GM18502 (cell line): Measurements from ENCODE around the gene FHIP2A.
"Not testable (repeated sequence)": the region's sequence is repeated elsewhere in the genome, so short reads cannot be mapped to it uniquely, and the experiment has no call there.

Experiments used
- ATAC-seq: cut with Tn5 transposase; IDR thresholded peaks from one replicate; pipeline ENCODE4 v1.9.1; 2021; ENCODE audit warnings: mild to moderate bottlenecking; ENCODE audit not compliant: unreplicated experiment, poor library complexity

Gene FHIP2A, protein sequence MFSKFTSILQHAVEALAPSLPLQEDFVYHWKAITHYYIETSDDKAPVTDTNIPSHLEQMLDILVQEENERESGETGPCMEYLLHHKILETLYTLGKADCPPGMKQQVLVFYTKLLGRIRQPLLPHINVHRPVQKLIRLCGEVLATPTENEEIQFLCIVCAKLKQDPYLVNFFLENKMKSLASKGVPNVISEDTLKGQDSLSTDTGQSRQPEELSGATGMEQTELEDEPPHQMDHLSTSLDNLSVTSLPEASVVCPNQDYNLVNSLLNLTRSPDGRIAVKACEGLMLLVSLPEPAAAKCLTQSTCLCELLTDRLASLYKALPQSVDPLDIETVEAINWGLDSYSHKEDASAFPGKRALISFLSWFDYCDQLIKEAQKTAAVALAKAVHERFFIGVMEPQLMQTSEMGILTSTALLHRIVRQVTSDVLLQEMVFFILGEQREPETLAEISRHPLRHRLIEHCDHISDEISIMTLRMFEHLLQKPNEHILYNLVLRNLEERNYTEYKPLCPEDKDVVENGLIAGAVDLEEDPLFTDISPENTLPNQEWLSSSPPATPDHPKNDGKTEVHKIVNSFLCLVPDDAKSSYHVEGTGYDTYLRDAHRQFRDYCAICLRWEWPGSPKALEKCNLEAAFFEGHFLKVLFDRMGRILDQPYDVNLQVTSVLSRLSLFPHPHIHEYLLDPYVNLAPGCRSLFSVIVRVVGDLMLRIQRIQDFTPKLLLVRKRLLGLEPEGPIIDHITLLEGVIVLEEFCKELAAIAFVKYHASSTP

DNA sequence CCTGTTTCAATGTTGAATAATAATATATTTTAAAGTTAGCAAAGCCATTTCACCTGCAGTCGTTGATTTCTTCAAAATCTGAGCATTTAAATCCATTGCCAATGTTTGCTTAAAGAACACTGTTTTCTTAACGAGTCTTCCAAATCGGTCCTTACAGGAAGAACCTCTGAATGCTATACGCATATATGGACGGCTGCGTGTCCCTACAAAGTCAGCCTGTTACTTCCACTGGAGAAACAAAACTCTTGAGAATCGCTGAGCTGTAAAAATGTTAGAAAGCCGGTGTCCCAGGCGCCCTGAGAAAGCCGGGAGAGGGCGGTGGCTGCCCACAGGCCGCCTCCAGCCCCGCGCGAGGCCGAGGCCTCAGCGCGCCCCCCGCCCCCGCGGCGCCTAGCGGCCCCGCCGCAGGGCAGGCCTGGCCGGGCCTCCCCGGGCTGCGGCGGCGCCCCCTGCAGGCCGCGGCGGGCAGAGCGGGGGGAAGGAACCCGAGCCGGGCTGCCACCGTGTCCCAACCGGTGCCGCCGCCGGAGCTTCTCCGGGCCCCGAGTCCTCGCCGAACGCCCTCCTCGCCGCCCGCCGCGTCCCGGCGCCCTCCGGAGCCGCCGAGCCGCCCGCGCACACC lies at the start of gene FHIP2A:
TSS of gene FHIP2A (plus strand) at position 488 of the 622 bp plus-strand sequence. CDS start 299 bp downstream, outside the sequence.
- peak; percentile 74 for ATAC-seq

DNA sequence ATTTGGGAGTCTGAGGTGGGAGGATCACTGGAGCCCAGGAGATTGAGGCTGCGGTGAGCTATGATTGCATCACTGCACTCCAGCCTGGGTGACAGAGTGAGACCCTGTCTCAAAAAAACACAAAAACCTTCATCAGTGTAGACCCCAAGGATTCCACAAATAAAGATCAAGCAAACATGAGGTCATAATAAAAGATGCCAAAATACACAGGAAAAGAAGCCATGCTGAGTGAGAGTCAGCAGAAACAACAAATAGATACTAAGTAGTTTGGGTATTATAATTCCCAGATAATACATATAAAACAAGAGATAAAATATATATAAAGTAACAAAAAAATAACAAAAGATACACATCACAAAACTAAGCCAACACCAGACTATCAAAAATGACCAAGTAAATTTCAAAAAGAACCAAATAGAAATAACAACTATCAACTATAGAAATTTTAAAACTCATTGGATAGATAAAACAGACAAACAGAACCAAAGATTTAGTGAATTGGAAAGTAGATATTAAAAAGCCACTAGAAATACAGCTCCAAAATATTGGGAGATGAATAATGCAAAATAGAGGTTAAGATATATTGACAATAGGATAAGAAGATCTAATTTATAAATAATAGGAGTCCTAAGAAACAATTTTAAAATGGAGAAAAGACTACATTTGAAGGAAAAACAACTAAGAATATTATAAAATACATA lies 48.9 kb upstream of the FHIP2A start:
- ATAC-seq = no peak

DNA sequence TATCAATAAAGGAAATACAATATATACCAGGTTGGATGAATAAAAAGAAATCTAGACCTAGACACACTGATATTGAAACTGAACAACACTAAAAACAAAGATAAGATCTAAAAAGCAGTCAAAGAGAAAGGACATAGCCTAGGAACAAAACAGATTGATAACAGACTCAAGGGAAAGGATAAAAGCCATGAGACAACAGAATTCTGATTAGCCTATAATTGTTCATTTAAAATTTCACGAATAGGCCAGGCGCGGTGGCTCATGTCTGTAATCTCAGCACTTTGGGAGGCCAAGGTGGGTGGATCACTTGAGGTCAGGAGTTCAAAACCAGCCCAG lies 48.4 kb upstream of the FHIP2A start:
- ATAC-seq = no peak

DNA sequence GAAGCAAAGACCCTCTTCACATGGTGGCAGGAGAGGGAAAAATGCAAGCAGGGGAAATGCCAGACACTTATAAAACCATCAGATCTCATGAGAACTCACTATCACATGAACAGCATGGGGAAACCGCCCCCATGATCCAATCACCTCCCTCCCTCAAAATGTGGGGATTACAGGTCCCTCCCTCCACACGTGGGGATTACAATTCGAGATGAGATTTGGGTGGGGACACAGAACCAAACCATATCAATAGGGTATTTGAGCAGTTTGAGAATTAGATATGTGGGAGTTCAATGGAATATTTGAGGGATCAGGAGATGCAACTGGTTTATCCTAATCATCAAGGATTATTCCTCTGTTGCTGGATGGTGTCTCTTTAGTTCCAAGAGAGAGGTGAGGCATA lies 46.5 kb upstream of the FHIP2A start:
- ATAC-seq = not testable (repeated sequence)

DNA sequence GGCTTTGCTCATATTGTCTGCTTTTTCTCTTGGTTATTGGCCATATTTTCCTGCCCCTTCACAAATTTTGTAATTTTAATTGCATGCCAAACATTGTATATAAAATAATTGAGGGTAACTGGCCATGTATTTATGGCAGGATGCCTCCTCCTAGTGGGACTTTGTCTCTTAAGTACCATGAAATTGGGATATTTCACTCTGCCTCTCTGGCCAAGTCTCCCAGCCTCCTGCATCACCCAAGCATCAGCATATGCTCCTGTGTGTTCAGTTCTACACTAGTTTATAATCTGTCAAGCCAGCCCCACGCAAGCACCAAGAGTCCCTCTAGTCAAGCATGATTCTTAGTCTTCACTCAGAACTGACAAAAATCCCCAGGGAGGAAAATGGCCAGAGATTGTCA lies 44.2 kb upstream of the FHIP2A start:
- ATAC-seq = no peak

DNA sequence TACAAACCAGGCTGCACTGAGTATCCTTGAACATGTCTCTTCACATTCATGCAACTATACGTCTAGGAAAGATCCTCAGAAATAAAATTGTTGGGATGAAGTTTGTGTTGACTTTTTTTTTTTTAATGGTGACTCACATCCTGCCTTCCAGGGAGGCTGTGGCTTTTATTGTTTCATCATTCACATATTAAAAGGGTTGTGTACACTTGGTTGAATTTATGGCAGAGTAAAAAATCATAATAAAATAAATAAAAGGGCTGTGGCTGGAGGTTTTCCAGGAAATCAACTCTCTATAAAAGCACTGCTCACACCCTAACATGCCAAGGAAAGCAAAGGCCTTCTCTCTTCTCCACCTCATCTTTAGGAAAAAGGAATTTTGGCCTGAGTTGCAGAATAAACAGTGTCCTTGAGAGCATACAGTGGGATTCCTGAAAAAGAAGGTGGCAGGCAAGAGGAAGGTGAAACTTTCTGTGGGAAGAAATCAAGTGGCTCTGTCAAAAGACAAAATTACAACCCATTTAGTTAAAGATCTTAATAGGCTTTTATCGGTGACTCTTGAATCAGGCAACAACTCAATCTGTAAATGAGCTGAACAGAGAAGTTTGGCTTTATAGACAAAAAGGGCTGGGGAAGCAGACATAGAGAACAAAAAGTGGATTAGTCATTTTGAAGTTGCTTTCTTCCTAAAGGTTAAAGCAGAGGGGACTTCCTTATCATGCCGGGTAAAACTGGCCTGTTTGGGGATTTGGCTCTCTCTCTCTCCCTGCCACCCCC lies 41.6 kb upstream of the FHIP2A start:
- ATAC-seq = no peak

DNA sequence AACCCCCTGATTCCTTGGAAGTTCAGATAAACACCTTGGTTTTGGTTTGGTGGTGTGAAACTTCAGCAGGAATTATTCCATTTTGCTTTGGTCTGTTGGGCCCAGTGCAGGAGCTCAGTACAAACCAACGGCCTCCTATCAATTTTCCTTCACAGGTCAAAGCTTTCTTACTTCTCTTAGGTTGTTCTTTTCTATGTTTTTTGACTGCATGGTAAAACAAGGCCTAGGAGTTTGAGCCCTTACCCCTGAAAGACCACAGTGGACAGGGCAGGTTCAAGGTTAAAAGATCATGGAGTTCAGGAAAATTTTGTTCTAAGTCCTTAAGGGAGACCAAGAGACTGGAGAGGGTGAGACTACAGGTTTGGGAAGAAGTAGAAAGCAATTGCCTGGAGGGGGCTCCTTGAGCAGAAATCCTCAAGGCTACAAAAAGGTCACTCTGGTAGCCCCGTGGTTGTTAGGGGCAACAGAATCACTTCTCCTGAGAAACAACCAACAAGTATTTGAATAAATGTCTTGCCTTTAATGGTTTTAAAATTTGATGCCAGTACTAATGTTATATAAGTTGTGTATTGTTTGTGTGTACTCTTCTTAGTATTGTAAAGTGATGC lies 40.9 kb upstream of the FHIP2A start:
- ATAC-seq = no peak

DNA sequence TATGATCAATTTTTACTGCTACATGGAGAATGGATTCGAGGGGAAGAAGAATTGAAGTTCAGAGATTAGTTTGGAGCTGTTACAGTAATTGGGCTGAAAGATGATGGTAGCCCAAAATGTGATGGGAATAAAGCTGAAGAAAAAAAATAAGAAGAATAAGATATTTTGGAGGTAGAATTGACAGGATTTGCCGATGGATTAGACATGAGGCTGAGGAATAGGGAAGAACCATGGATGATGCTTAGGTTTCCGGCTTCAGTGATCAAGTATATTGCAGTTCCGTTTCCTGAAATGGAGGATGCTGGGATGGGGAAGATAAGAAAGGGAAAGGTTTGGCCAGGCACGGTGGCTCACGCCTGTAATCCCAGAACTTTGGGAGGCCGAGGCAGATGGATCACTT lies 38.9 kb upstream of the FHIP2A start:
- ATAC-seq = no peak

DNA sequence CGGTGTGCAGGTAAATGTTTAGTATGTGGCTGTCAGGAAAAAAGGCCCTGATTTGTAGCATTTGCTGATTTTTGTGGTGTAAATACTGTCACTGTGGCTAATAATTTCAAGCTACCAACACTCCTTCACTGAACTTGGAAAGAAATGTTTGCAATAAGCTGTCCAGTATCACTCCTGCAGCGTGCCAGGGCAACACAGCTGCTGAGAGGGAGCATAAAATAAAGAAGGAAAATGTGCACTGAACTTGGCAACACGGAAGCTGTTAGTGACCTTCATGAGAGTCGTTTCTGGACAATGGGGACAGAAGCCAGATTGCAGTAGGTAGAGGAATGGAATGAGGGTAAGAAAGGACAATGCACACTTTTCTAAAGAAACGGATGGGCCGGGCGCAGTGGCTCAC lies 37.9 kb upstream of the FHIP2A start:
- ATAC-seq = no peak

DNA sequence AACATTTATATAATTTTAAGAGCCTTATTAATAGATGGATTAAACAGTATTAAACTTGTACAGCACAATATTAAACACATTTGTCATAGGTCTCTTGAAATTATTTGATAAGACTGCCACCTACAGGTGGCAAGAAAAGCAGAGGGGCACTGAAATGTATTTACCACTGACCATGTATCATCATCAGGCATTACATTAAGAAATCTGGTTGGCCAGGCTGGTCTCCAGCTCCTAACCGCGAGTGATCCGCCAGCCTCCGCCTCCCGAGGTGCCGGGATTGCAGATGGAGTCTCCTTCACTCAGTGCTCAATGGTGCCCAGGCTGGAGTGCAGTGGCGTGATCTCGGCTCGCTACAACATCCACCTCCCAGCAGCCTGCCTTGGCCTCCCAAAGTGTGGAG lies 35.1 kb upstream of the FHIP2A start:
- ATAC-seq = peak; percentile 71

DNA sequence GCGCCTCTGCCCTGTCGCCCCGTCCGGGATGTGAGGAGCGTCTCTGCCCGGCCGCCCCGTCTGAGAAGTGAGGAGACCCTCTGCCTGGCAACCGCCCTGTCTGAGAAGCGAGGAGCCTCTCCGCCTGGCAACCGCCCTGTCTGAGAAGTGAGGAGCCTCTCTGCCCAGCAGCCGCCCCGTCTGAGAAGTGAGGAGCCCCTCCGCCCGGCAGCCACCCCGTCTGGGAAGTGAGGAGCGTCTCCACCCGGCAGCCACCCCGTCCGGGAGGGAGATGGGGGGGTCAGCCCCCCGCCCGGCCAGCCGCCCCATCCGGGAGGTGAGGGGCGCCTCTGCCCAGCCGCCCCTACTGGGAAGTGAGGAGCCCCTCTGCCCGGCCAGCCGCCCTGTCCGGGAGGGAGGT lies 34.4 kb upstream of the FHIP2A start:
- ATAC-seq = not testable (repeated sequence)

DNA sequence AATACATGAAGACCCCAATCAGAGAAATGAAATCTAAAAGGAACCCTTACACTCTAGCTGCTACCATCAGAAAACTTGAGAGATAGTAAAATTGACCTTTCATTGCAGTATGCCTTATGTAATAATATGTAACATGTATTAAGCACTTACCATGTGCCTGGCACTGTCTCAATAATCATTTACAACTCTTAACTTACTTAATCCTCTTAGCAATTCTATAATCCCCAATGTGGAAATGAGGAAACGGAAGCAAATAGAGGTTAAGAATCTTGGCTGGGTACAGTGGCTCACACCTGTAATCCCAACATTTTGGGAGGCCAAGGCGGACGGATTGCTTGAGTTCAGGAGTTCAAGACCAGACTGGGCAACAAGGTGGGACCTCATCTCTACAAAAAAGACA lies 29.8 kb upstream of the FHIP2A start:
- no peak for ATAC-seq

DNA sequence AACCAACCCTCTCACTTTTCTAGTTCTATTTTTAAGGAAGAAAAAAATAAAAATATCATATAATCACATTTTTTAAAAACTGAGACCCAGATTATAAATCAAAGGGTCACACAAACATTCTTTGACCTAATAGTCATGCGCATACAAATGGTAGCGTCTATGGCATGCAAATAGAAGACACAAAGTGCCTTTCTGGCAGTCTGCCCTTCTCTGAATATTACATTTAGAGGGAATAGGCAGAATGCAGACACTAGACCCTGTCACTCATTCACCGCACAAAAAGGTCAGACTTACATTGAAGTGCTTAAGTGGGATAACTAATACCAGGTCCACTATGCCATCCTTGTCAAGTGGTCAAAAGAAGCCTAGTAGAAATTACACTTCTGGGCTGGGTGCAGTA lies 26.5 kb upstream of the FHIP2A start:
- ATAC-seq = no peak

DNA sequence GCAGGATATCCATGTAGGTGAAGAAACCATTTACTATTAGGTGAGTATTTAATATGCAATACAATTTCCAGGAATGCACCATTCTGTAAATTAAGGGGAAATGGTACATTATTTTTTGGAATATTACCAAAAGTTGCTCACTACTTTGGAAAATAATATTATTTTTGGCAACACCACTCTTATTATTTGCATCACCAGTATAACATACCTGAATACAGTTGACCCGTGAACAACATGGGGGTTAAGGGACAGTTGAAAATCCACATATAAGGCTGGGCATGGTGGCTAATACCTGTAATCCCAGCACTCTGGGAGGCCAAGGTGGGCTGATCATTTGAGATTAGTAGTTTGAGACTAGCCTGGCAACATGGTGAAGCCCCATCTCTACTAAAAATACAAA lies 21.2 kb upstream of the FHIP2A start:
- ATAC-seq = no peak

DNA sequence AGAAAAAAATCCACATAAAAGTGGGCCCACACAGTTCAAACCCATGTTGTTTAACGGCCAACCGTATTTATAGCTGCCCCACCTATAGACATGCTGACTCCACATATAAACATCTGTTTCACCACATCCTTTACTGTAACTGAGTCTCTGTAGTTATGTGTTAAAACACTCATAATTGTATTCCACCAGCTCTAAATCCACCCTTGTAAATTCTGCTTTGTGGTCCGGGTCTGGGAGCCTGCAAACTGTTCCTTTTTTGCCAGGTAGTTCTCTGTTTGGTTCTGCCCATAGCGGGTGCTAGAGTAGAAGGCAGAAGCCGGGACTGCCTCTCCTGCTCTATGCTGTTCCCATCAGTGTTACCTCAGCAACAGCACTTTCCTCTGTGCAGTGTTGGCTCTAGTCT lies 20.2 kb upstream of the FHIP2A start:
- ATAC-seq = peak; percentile 82

DNA sequence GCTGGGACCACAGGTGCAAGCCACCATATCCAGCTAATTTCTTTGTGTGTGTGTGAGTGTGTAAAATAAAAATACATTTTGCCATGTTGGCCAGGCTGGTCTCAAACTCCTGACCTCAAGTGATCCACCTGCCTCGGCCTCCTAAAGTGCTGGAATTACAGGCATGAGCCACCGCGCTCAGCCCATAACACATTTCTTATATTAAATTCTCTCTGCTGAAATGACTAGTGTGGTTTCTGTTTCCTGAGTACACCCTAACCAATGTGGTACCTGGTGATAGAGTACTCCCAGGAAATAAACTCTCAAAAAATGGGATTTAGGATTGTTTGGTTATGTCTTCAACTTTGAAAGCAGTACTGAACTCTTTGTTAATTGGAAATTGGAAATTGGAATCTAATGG lies 19.4 kb upstream of the FHIP2A start:
- ATAC-seq = no peak

DNA sequence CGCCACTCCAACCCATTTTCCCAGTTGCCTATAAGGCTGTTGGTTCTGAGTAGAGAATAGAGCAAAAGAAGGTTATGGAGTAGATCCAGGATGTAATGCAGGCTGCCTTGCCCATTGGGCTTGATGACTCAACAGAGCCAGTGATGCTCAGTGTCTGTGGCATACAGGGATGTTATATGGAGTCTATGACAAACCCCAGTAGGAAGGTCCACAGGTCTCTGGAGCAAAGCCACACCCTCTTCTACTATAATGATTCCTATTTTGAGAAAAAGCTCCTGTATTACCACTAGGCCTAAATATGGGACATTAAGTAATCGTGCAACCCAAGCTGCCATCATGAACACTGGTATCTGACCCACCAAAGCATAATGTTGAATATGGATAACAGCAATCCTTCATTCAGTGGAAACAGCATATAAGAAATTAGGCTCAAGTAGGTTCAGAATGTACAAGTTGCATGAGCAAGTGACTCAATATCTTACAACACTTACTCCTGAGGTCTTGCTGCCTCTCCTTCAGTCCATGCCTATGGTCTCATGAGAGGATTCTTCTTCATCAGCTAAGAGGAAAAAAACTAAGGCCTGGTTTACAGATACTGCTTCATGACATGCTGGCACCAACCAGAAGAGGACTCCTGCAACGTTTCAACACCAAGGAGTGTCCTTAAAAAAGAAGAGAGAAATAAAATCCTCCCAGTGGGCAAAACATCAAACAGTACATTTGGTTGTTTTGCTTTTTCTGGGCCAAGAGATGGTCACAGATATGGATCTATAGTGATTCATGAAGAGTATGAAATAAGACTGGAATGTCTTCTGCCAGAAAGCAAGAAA lies 14.8 kb upstream of the FHIP2A start:
- no peak for ATAC-seq

DNA sequence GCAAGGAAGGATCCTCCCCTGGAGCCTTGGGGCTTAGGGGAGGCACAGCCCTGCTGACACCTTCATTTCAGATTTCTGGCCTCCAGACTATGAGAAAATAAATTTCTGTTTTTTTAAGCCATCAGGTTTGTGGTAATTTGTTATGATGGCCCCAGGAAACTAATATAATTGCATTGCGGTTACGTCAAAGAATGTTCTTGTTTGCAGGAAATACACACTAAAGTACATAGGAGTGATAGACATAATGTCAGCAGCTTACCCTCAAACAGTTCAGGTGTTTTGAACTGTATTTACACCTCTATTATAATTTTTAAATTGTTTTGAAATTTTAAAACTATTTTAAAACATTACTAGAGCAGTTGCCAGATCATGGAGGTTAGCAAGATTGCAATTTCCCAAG lies 12.6 kb upstream of the FHIP2A start:
- no peak for ATAC-seq

DNA sequence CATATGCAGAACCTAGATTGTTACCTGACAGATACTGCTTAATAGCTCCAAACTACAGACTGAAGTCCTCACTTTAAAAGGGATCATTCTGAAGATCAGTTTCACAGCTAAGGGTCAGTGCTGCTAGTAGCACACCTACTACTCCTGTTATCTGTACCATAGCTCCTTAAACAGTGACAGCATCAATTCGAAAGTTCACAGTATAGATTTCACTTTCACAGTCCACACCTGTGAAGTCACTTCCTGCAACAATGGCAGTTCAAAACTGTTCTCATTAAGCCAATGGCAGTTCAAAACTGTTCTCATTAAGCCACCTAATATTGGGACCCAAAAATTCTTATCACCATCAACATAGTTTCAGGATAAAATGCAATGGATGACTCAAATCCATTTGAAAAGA lies 10.7 kb upstream of the FHIP2A start:
- peak; percentile 100 for ATAC-seq
